Caco-2 (cell line): ENCODE results near the gene UNC50. TPM values are rescaled to one million over a fixed set of nuclear protein-coding genes. Genes with fewer than 3 reads are reported as not detected.

Experiments used
- BruUV-seq: library from RNA; stranded (reverse); fragments of 400-500 nt; replicated peaks from 2 replicates; lab custom pipeline; 2021; lab: Mats Ljungman, UMichigan
- CTCF ChIA-PET: fragments of 300-600 bp; sonication (Branson Sonifier 250); formaldehyde crosslinking; loops from one replicate; lab custom pipeline; 2022; ENCODE audit warnings: antibody characterized with exemption; lab: Charles Lee
- POLR2A ChIA-PET: fragments of 300-600 bp; sonication (Branson Sonifier 250); formaldehyde crosslinking; loops from one replicate; lab custom pipeline; 2022; ENCODE audit warnings: antibody characterized with exemption; lab: Charles Lee
- DNase-seq, 2 experiments: peaks; one replicate each; pipeline versions ENCODE4 v3.0.0 to v3.0.0-alpha.2; 2020 to 2022
- H3K27me3 ChIP-seq: replicated peaks from 2 replicates; pipeline ENCODE4 v1.6.0; 2011; ENCODE audit warnings: low read length; ENCODE audit not compliant: control insufficient read depth, insufficient read depth
- H3K36me3 ChIP-seq: 2 replicates; pipeline ENCODE4 v1.5.1; 2011; ENCODE audit warnings: low read length; ENCODE audit not compliant: control insufficient read depth, insufficient read depth
- H3K4me1 ChIP-seq: fragments of 250-450 bp; sonication (Bioruptor Pico); 2 replicates; pipeline ENCODE4 v1.5.1; 2020; ENCODE audit warnings: mild to moderate bottlenecking
- H3K4me3 ChIP-seq: 2 replicates; pipeline ENCODE4 v1.5.1; 2011; ENCODE audit warnings: low read depth, mild to moderate bottlenecking, control low read depth, low read length
- H3K9me3 ChIP-seq: fragments of 250-450 bp; sonication (Bioruptor Pico); 2 replicates; pipeline ENCODE4 v1.5.1; 2020; ENCODE audit warnings: mild to moderate bottlenecking, moderate library complexity
- H3K27ac Mint-ChIP-seq: one replicate; pipeline ENCODE4 v1.8.0; 2022; ENCODE audit warnings: mixed read lengths; ENCODE audit not compliant: unreplicated experiment
- H3K27me3 Mint-ChIP-seq: one replicate; pipeline ENCODE4 v1.8.0; 2022; ENCODE audit warnings: mixed read lengths; ENCODE audit not compliant: insufficient read depth, unreplicated experiment
- H3K36me3 Mint-ChIP-seq: one replicate; pipeline ENCODE4 v1.8.0; 2022; ENCODE audit warnings: mild to moderate bottlenecking, mixed read lengths; ENCODE audit not compliant: insufficient read depth, unreplicated experiment
- H3K4me1 Mint-ChIP-seq: one replicate; pipeline ENCODE4 v1.8.0; 2022; ENCODE audit warnings: low read depth, mixed read lengths; ENCODE audit not compliant: unreplicated experiment
- H3K4me3 Mint-ChIP-seq: one replicate; pipeline ENCODE4 v1.8.0; 2022; ENCODE audit warnings: mild to moderate bottlenecking, moderate library complexity, mixed read lengths; ENCODE audit not compliant: unreplicated experiment
- H3K9me3 Mint-ChIP-seq: one replicate; pipeline ENCODE4 v1.8.0; 2022; ENCODE audit warnings: mixed read lengths; ENCODE audit not compliant: unreplicated experiment
- intact Hi-C: fragments of 100-400 bp; cut with micrococcal nuclease; formaldehyde crosslinking; loops from one replicate; pipeline ENCODE4 v1.10.0; 2022; ENCODE audit not compliant: unreplicated experiment
- total RNA-seq: library from RNA; stranded (reverse); gene quantifications from 2 replicates; pipeline ENCODE4 v1.2.3, GENCODE V29; 2022
- TF ChIP-seq, protein P1 (sequence below), 2 experiments: fragments of 200-600 bp in 1 of 2; IDR thresholded peaks; 1 replicate in 1 of 2; 2 replicates in 1 of 2; pipeline versions ENCODE4 v1.5.1 to v1.8.0; 2011 to 2022; ENCODE audit warnings: antibody characterized with exemption in 1 of 2, control low read depth in 1 of 2, inconsistent platforms in 1 of 2, low read depth in 1 of 2, low read length in 1 of 2, mild to moderate bottlenecking in 1 of 2, moderate library complexity in 1 of 2; ENCODE audit not compliant: insufficient read depth in 1 of 2, severe bottlenecking in 1 of 2, unreplicated experiment in 1 of 2

The UNC50 gene
- total RNA-seq, 1 experiment from 2014 or later: 40.0 TPM

DNA sequence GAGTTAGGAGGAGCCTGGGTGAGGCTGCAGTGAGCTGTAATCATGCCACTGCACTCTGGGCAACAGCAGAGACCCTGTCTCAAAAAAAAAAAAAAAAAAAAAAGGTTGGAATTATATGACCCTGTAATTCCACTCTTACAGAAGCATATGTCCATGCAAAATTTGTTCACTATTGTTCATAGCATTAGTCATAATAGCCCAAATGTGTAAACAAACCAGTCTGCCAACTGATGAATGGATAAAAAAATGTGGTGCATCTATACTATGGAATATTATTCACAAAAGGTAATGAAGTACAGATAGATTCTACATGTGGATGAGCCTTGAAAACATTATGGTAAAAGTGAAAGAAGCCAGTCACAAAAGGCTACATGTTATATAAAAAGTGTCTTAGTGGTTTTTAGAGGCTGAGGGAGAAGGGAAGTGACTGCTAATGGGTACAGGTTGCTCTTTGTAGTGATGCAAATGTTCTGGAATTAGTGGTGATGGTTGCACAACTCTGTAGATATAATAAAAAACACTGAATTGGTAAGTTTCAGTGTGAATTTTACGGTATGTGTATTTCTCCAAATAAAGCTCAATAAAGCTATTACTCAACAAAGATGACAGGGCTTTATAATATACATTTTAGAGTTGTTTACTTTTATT is 9.5 kb upstream of the UNC50 start:
- Mint-ChIP-seq H3K27me3 (no peaks in the 10 kb centered on the region), H3K27ac (no peak overlapping the region), H3K9me3 (no peaks in the 10 kb centered on the region), H3K36me3 (peaks cover 59% of the 10 kb centered on the region), H3K4me3 (no peak overlapping the region), H3K4me1 (no peaks in the 10 kb centered on the region)
- BruUV-seq: no TSS peak
- Histone ChIP-seq H3K36me3 (no peaks in the 10 kb centered on the region), H3K4me1 (no peaks in the 10 kb centered on the region; the same call in 1 of the 2 replicates), H3K27me3 (no peaks in the 10 kb centered on the region), H3K9me3 (no peaks in the 10 kb centered on the region; the same call in 1 of the 2 replicates), H3K4me3 (no peak overlapping the region)
- ChIA-PET POLR2A (no interaction called here), CTCF (no interaction called here)
- no peak for DNase-seq
- TF ChIP-seq, protein P1, sequence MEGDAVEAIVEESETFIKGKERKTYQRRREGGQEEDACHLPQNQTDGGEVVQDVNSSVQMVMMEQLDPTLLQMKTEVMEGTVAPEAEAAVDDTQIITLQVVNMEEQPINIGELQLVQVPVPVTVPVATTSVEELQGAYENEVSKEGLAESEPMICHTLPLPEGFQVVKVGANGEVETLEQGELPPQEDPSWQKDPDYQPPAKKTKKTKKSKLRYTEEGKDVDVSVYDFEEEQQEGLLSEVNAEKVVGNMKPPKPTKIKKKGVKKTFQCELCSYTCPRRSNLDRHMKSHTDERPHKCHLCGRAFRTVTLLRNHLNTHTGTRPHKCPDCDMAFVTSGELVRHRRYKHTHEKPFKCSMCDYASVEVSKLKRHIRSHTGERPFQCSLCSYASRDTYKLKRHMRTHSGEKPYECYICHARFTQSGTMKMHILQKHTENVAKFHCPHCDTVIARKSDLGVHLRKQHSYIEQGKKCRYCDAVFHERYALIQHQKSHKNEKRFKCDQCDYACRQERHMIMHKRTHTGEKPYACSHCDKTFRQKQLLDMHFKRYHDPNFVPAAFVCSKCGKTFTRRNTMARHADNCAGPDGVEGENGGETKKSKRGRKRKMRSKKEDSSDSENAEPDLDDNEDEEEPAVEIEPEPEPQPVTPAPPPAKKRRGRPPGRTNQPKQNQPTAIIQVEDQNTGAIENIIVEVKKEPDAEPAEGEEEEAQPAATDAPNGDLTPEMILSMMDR (IDR thresholded peaks at IDR 0.05; ENCODE audit: insufficient read depth in 1 of 2, low read depth in 1 of 2, low read length in 1 of 2, severe bottlenecking in 1 of 2, unreplicated experiment in 1 of 2): no peak
- intact Hi-C loops: no loop called here

DNA sequence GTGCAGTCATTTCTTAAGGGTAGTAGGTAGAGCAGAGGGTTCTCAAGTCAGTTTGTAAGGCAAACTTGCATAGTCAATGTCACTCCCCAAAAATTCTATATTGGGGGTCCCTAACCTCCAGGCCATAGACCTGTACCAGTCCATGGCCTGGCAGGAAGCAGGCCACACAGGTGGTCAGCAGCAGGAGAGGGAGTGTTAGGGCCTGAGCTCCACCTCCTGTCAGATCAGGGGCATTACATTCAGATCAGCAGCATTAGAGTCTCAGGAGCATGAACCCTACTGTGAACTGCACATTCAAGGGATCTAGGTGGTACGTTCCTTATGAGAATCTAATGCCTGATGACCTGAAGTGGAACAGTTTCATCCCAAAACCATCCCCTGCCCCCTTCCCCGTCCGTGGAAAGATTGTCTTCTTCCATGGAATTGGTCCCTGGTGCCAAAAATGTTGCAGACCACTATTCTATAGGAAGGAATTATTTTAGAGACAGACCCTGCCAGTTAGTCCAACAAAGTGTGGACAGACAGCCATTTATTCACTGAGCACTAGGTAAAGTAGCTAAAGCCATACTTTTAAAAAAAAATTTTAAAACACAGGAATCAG is 6.8 kb upstream of the UNC50 start:
- H3K36me3 ChIP-seq: no peaks in the 10 kb centered on the region

GRCh38 chr2:98604547-98604946 is 3.8 kb upstream of the UNC50 start:
- Mint-ChIP-seq H3K4me1 (peaks cover 11% of the 10 kb centered on the region), H3K27me3 (no peaks in the 10 kb centered on the region), H3K27ac (no peak overlapping the region), H3K4me3 (no peak overlapping the region), H3K9me3 (no peaks in the 10 kb centered on the region), H3K36me3 (peaks cover 47% of the 10 kb centered on the region)
- no peaks in the 10 kb centered on the region for H3K9me3 ChIP-seq
- no peaks in the 10 kb centered on the region for H3K36me3 ChIP-seq
- BruUV-seq: no TSS peak
- TF ChIP-seq, protein P1 (IDR thresholded peaks at IDR 0.05; ENCODE audit: insufficient read depth in 1 of 2, low read depth in 1 of 2, low read length in 1 of 2, severe bottlenecking in 1 of 2, unreplicated experiment in 1 of 2): no peak
- POLR2A ChIA-PET: no interaction called here
- no peaks in the 10 kb centered on the region for H3K27me3 ChIP-seq
- DNase-seq: no peak
- CTCF ChIA-PET: no interaction called here
- no peaks in the 10 kb centered on the region; the same call in 1 of the 2 replicates for H3K4me1 ChIP-seq
- intact Hi-C loops: no loop called here
- no peak overlapping the region for H3K4me3 ChIP-seq

More for the DNA sequence above, 6.8 kb upstream of the UNC50 start:
- no peaks in the 10 kb centered on the region for H3K9me3 Mint-ChIP-seq
- no TSS peak for BruUV-seq
- Histone ChIP-seq H3K4me1 (no peaks in the 10 kb centered on the region; the same call in 1 of the 2 replicates), H3K27me3 (no peaks in the 10 kb centered on the region), H3K4me3 (no peak overlapping the region), H3K9me3 (no peaks in the 10 kb centered on the region)
- DNase-seq: peak; percentile 58 to 64
- no peak overlapping the region for H3K27ac Mint-ChIP-seq
- H3K4me1 Mint-ChIP-seq: peaks cover 3% of the 10 kb centered on the region
- CTCF ChIA-PET: no interaction called here
- TF ChIP-seq, protein P1 (IDR thresholded peaks at IDR 0.05; ENCODE audit: insufficient read depth in 1 of 2, low read depth in 1 of 2, low read length in 1 of 2, severe bottlenecking in 1 of 2, unreplicated experiment in 1 of 2): peak; percentile 81 to 86
- H3K36me3 Mint-ChIP-seq: peaks cover 56% of the 10 kb centered on the region
- intact Hi-C loops: loop anchor here (1.0 kb wide), 2 partner anchors 32 to 188 kb away; no protein-coding TSS in a partner anchor
- H3K27me3 Mint-ChIP-seq: no peaks in the 10 kb centered on the region
- H3K4me3 Mint-ChIP-seq: no peak overlapping the region
- POLR2A ChIA-PET: no interaction called here
